A673 (cell line): ENCODE measurements around the gene PKD2. TPM values are rescaled to one million over a fixed set of nuclear protein-coding genes. Genes with fewer than 3 reads are reported as not detected.

Experiments used
- BruUV-seq: library from RNA; stranded (reverse); fragments of 400-500 nt; replicated peaks from 2 replicates; lab custom pipeline; 2021; lab: Mats Ljungman, UMichigan
- CTCF ChIA-PET: fragments of 300-600 bp; sonication (Branson Sonifier 250); formaldehyde crosslinking; loops from one replicate; lab custom pipeline; 2022; ENCODE audit warnings: antibody characterized with exemption; lab: Charles Lee
- POLR2A ChIA-PET: fragments of 300-600 bp; sonication (Branson Sonifier 250); formaldehyde crosslinking; loops from one replicate; lab custom pipeline; 2022; ENCODE audit warnings: antibody characterized with exemption; ENCODE audit not compliant: low non-redundant PET; lab: Charles Lee
- DNase-seq: peaks from one replicate; pipeline ENCODE4 v3.0.0-alpha.2; 2015; ENCODE audit warnings: low spot score
- H3K27ac ChIP-seq: fragments of 200-600 bp; sonication (generic); 2 replicates; pipeline ENCODE4 v1.5.1; 2016; ENCODE audit warnings: mixed run types, low read depth, mild to moderate bottlenecking, mixed read lengths, antibody characterized with exemption, low read length; ENCODE audit not compliant: poor library complexity, severe bottlenecking
- H3K27me3 ChIP-seq: fragments of 200-600 bp; sonication (generic); replicated peaks from 2 replicates; pipeline ENCODE4 v1.6.1; 2017; ENCODE audit warnings: mixed run types, low read depth, mild to moderate bottlenecking, mixed read lengths, antibody characterized with exemption, low read length; ENCODE audit not compliant: insufficient read depth, poor library complexity
- H3K36me3 ChIP-seq: fragments of 200-600 bp; sonication (generic); 2 replicates; pipeline ENCODE4 v1.6.1; 2016; ENCODE audit warnings: mixed run types, mild to moderate bottlenecking, mixed read lengths, antibody characterized with exemption, low read length; ENCODE audit not compliant: insufficient read depth, poor library complexity, severe bottlenecking
- H3K4me1 ChIP-seq: fragments of 200-600 bp; sonication (generic); 2 replicates; pipeline ENCODE4 v1.6.1; 2017; ENCODE audit warnings: mixed run types, mild to moderate bottlenecking, mixed read lengths, antibody characterized with exemption, low read length; ENCODE audit not compliant: insufficient read depth, poor library complexity, severe bottlenecking
- H3K4me3 ChIP-seq: fragments of 200-600 bp; sonication (generic); 2 replicates; pipeline ENCODE4 v1.5.1; 2016; ENCODE audit warnings: low read depth, mixed run types, mild to moderate bottlenecking, mixed read lengths, low read length; ENCODE audit not compliant: poor library complexity, severe bottlenecking
- H3K9me3 ChIP-seq: fragments of 200-600 bp; sonication (generic); 2 replicates; pipeline ENCODE4 v1.6.1; 2016; ENCODE audit warnings: mixed run types, low read depth, mild to moderate bottlenecking, mixed read lengths, antibody characterized with exemption, low read length; ENCODE audit not compliant: poor library complexity, severe bottlenecking
- EZH2 ChIP-seq: fragments of 200-600 bp; sonication (generic); IDR thresholded peaks from 2 replicates; pipeline ENCODE4 v1.6.1; 2017; ENCODE audit warnings: borderline replicate concordance, low read depth, mild to moderate bottlenecking, mixed read lengths, antibody characterized with exemption, low read length; ENCODE audit not compliant: poor library complexity, severe bottlenecking
- intact Hi-C: fragments of 100-400 bp; cut with micrococcal nuclease; formaldehyde crosslinking; loops from one replicate; pipeline ENCODE4 v1.10.0; 2022; ENCODE audit not compliant: unreplicated experiment
- total RNA-seq: library from RNA; stranded (reverse); gene quantifications from 2 replicates; pipeline ENCODE4 v1.2.3, GENCODE V29; 2021
- TF ChIP-seq, protein P1 (sequence below): fragments of 300-800, 200-600 bp; sonication (generic); conservative IDR thresholded peaks from 2 replicates; pipeline ENCODE4 v1.5.1; 2017; ENCODE audit warnings: low read depth, mild to moderate bottlenecking, antibody characterized with exemption, low read length, moderate library complexity, mixed read lengths

PKD2 gene
- total RNA-seq, 1 experiment from 2014 or later = 10.0 TPM

GRCh38 chr4:88012647-88013046 lies 5.2 kb downstream of the PKD2 start:
- ChIA-PET CTCF (no interaction called here), POLR2A (no interaction called here)

GRCh38 chr4:88014386-88014905 lies 7.0 kb downstream of the PKD2 start:
- TF ChIP-seq, protein P1, sequence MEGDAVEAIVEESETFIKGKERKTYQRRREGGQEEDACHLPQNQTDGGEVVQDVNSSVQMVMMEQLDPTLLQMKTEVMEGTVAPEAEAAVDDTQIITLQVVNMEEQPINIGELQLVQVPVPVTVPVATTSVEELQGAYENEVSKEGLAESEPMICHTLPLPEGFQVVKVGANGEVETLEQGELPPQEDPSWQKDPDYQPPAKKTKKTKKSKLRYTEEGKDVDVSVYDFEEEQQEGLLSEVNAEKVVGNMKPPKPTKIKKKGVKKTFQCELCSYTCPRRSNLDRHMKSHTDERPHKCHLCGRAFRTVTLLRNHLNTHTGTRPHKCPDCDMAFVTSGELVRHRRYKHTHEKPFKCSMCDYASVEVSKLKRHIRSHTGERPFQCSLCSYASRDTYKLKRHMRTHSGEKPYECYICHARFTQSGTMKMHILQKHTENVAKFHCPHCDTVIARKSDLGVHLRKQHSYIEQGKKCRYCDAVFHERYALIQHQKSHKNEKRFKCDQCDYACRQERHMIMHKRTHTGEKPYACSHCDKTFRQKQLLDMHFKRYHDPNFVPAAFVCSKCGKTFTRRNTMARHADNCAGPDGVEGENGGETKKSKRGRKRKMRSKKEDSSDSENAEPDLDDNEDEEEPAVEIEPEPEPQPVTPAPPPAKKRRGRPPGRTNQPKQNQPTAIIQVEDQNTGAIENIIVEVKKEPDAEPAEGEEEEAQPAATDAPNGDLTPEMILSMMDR = no peak
- TF ChIP-seq EZH2 = no peak
- H3K27me3 ChIP-seq = no peaks in the 10 kb centered on the region
- BruUV-seq = no TSS peak
- POLR2A ChIA-PET = no interaction called here
- H3K4me1 ChIP-seq = peaks cover 10% of the 10 kb centered on the region
- no peak for DNase-seq
- intact Hi-C loops = no loop called here
- H3K36me3 ChIP-seq = no peaks in the 10 kb centered on the region
- no peaks in the 10 kb centered on the region for H3K9me3 ChIP-seq
- no peak overlapping the region for H3K4me3 ChIP-seq
- no peak overlapping the region for H3K27ac ChIP-seq
- CTCF ChIA-PET = no interaction called here

More at GRCh38 chr4:88012647-88013046, 5.2 kb downstream of the PKD2 start:
- no peak for DNase-seq
- Histone ChIP-seq H3K27ac (no peak overlapping the region), H3K36me3 (no peaks in the 10 kb centered on the region), H3K4me1 (peaks cover 14% of the 10 kb centered on the region), H3K4me3 (no peak overlapping the region), H3K27me3 (no peaks in the 10 kb centered on the region), H3K9me3 (no peaks in the 10 kb centered on the region)
- no TSS peak for BruUV-seq
- TF ChIP-seq, protein P1 = no peak
- no peak for TF ChIP-seq EZH2
- intact Hi-C loops = no loop called here

DNA sequence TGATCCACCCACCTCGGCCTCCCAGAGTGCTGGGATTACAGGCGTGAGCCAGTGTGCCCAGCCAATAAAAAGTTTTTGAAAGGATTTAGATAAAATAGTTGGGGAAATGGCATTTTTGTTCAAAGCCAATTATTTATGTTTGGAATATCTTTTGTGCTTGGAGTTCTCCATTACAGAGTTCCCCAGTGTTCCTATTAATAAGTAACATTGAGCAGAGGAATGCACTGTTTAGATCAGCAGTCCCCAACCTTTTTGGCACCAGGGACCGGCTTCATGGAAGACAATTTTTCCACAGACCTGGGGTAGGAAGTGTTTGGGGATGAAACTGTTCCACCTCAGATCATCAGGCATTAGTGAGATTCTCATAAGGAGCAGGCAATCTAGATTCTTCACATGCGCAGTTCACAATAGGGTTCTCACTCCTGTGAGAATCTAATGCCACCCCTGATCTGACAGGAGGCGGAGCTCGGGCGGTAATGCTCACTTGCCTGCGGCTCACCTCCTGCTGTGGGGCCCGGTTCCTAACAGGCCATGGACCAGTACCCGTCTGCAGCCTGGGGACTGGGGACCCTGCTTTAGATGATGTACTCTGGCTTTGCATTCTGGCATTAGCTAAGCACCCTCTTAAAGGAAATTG lies 8.3 kb downstream of the PKD2 start:
- Histone ChIP-seq H3K4me3 (no peak overlapping the region), H3K27ac (no peak overlapping the region), H3K4me1 (peaks cover 5% of the 10 kb centered on the region), H3K9me3 (no peaks in the 10 kb centered on the region), H3K36me3 (no peaks in the 10 kb centered on the region), H3K27me3 (no peaks in the 10 kb centered on the region)
- no TSS peak for BruUV-seq
- CTCF ChIA-PET = no interaction called here
- intact Hi-C loops = no loop called here
- DNase-seq = no peak
- no peak for TF ChIP-seq EZH2
- TF ChIP-seq, protein P1 = no peak
- POLR2A ChIA-PET = no interaction called here
